ENCODE measurements around the gene LAMB2. TPM values are rescaled to one million over a fixed set of nuclear protein-coding genes. Genes with fewer than 3 reads are reported as not detected.
A peak's percentile ranks its signal among the peaks of the same experiment; 100 is the strongest.

LAMB2 gene
- total RNA-seq, 1 experiment from 2014 or later, result 99.4 TPM

- H3K4me3 ChIP-seq, result peak overlapping the region; percentile 81
- no peak for DNase-seq
- peaks cover 21% of the 10 kb centered on the region for H3K36me3 ChIP-seq
- no peaks in the 10 kb centered on the region for H3K27me3 ChIP-seq
- H3K9me3 ChIP-seq, result no peaks in the 10 kb centered on the region
Observed at GRCh38 chr3:49164983-49165720, 32.3 kb upstream of the LAMB2 start.

- H3K27me3 ChIP-seq, result no peaks in the 10 kb centered on the region
- no peak overlapping the region for H3K4me3 ChIP-seq
- H3K36me3 ChIP-seq, result peaks cover 21% of the 10 kb centered on the region
- no peaks in the 10 kb centered on the region for H3K9me3 ChIP-seq
- no peak for DNase-seq
Observed at GRCh38 chr3:49163609-49164008, 30.8 kb upstream of the LAMB2 start.

- Histone ChIP-seq H3K27me3 (no peaks in the 10 kb centered on the region), H3K9me3 (no peaks in the 10 kb centered on the region)
- DNase-seq, result no peak
Observed at GRCh38 chr3:49162751-49163419, 30.0 kb upstream of the LAMB2 start.

GRCh38 chr3:49161808-49162530, 29.1 kb upstream of the LAMB2 start:
- H3K4me3 ChIP-seq, result no peak overlapping the region
- peaks cover 21% of the 10 kb centered on the region for H3K36me3 ChIP-seq
- DNase-seq, result no peak
- no peaks in the 10 kb centered on the region for H3K9me3 ChIP-seq
- H3K27me3 ChIP-seq, result no peaks in the 10 kb centered on the region

More at GRCh38 chr3:49162751-49163419, 30.0 kb upstream of the LAMB2 start:
- peaks cover 21% of the 10 kb centered on the region for H3K36me3 ChIP-seq
- H3K4me3 ChIP-seq, result no peak overlapping the region

- Histone ChIP-seq H3K36me3 (peaks cover 21% of the 10 kb centered on the region), H3K4me3 (no peak overlapping the region), H3K27me3 (no peaks in the 10 kb centered on the region), H3K9me3 (no peaks in the 10 kb centered on the region)
- no peak for DNase-seq
Observed at GRCh38 chr3:49161197-49161596, 28.3 kb upstream of the LAMB2 start.

GRCh38 chr3:49158792-49159191, 25.9 kb upstream of the LAMB2 start:
- peaks cover 10% of the 10 kb centered on the region for H3K36me3 ChIP-seq

GRCh38 chr3:49158103-49158709, 25.4 kb upstream of the LAMB2 start:
- Histone ChIP-seq H3K36me3 (peaks cover 4% of the 10 kb centered on the region), H3K27me3 (no peaks in the 10 kb centered on the region), H3K9me3 (no peaks in the 10 kb centered on the region), H3K4me3 (no peak overlapping the region)
- no peak for DNase-seq

More at GRCh38 chr3:49158792-49159191, 25.9 kb upstream of the LAMB2 start:
- peak; percentile 5 for DNase-seq
- H3K4me3 ChIP-seq, result no peak overlapping the region
- H3K27me3 ChIP-seq, result no peaks in the 10 kb centered on the region
- no peaks in the 10 kb centered on the region for H3K9me3 ChIP-seq

GRCh38 chr3:49157289-49157688, 24.4 kb upstream of the LAMB2 start:
- Histone ChIP-seq H3K36me3 (no peaks in the 10 kb centered on the region), H3K4me3 (no peak overlapping the region), H3K9me3 (no peaks in the 10 kb centered on the region), H3K27me3 (no peaks in the 10 kb centered on the region)
- DNase-seq, result no peak

GRCh38 chr3:49153349-49153912, 20.6 kb upstream of the LAMB2 start:
- Histone ChIP-seq H3K4me3 (no peak overlapping the region), H3K36me3 (no peaks in the 10 kb centered on the region), H3K9me3 (no peaks in the 10 kb centered on the region), H3K27me3 (no peaks in the 10 kb centered on the region)
- no peak for DNase-seq

GRCh38 chr3:49151610-49152009, 18.8 kb upstream of the LAMB2 start:
- DNase-seq, result no peak
- no peaks in the 10 kb centered on the region for H3K9me3 ChIP-seq
- H3K4me3 ChIP-seq, result no peak overlapping the region
- H3K36me3 ChIP-seq, result no peaks in the 10 kb centered on the region
- H3K27me3 ChIP-seq, result no peaks in the 10 kb centered on the region

GRCh38 chr3:49148159-49148558, 15.3 kb upstream of the LAMB2 start:
- Histone ChIP-seq H3K36me3 (no peaks in the 10 kb centered on the region), H3K9me3 (no peaks in the 10 kb centered on the region), H3K27me3 (no peaks in the 10 kb centered on the region), H3K4me3 (no peak overlapping the region)
- no peak for DNase-seq

GRCh38 chr3:49140080-49140479, 7.2 kb upstream of the LAMB2 start:
- Histone ChIP-seq H3K9me3 (no peaks in the 10 kb centered on the region), H3K4me3 (no peak overlapping the region), H3K27me3 (no peaks in the 10 kb centered on the region), H3K36me3 (no peaks in the 10 kb centered on the region)
- DNase-seq, result no peak

- peaks cover 3% of the 10 kb centered on the region for H3K36me3 ChIP-seq
- no peak overlapping the region for H3K4me3 ChIP-seq
- DNase-seq, result no peak
- no peaks in the 10 kb centered on the region for H3K27me3 ChIP-seq
- no peaks in the 10 kb centered on the region for H3K9me3 ChIP-seq
Observed at GRCh38 chr3:49135499-49135898, 2.6 kb upstream of the LAMB2 start.

- H3K36me3 ChIP-seq, result peaks cover 8% of the 10 kb centered on the region
- DNase-seq, result no peak
- H3K9me3 ChIP-seq, result no peaks in the 10 kb centered on the region
- H3K4me3 ChIP-seq, result no peak overlapping the region; the same call in 1 of the 2 replicates
- no peaks in the 10 kb centered on the region for H3K27me3 ChIP-seq
Observed at GRCh38 chr3:49134471-49135265, 1.8 kb upstream of the LAMB2 start.

GRCh38 chr3:49133226-49133951, 539 bp upstream of the LAMB2 start:
- Histone ChIP-seq H3K4me3 (peak overlapping the region; percentile 74), H3K27me3 (no peaks in the 10 kb centered on the region), H3K36me3 (peaks cover 8% of the 10 kb centered on the region), H3K9me3 (no peaks in the 10 kb centered on the region)
- peak; percentile 80 for DNase-seq

Data from MG63 (cell line).